NCI-H2196 treated with DMSO at 0.1 percent for 48 hours (cell line): ENCODE data around the gene SPATA12.

Experiments
- DNase-seq: peaks from one replicate; lab custom pipeline; 2025; ENCODE audit not compliant: unreplicated experiment; lab: John Stamatoyannopoulos, UW

The SPATA12 gene, protein sequence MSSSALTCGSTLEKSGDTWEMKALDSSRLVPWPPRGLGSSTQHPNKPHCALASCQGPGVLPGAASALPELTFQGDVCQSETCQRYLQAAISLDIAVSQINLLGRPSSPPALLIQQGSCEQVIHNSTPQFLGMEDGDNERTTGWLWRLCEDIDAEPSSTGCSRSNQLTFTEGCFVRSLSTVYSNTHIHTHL

DNA sequence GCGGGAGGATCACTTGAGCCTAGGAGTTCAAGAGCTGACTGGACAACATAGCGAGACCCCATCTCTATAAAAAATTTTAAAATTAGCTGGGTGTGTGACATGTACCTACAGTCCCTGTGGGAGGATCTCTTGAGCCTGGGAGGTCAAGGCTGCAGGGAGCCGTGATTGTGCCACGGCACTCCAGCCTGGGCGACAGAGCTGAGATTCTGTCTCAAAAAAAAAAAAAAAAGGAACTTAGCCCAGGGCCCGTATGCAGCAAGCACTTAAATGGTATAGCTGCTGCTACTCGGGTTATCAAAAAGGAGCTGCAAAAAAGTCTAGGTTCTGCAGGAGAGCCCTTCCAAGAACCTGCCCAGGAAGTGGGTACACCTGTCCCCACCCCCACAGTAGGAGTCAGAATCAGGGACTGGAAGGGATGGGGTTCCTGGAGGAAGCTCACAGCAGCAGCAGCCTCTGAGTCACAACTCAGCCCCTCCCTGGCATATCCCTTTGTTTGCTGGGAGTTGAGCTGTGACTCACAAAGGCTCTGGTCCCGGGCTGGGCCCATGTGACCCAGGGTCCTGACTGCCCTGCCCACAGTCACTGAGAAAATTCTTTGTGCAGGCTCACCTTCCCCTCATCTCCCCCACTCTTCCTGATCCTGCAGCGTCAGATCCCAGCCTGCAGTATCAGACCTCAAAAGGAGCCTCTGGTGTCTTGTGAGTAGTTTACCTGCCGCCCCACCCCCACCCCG, at the start of gene SPATA12:
Gene SPATA12, plus strand, starts transcription at position 576 of the 733 bp plus-strand sequence. CDS start 13,031 bp downstream, outside the sequence.
- peak; percentile 61 for DNase-seq

- no peak for DNase-seq
Observed at GRCh38 chr3:57011022-57011421, 49.4 kb upstream of the SPATA12 start.

- DNase-seq: no peak
Observed at GRCh38 chr3:57012847-57013246, 47.6 kb upstream of the SPATA12 start.

DNA sequence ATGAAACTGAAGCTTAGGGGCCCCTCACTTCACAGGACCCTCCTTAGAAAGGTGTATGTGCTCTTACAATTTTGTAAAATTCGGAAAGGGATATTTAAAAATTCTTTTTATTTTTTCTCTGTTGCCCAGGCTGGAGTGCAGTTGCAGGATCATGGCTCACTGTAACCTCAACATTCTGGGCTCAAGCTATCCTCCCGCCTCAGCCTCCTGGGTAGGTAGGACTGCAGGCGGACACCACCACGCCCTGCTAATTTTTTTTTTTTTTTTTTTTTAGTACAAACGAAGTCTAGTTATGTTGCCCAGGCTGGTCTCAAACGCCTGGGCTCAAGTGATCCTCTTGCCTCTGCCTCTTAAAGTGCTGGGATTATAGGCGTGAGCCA, 45.1 kb upstream of the SPATA12 start:
- no peak for DNase-seq

- DNase-seq: no peak
Observed at GRCh38 chr3:57015912-57016311, 44.6 kb upstream of the SPATA12 start.

DNA sequence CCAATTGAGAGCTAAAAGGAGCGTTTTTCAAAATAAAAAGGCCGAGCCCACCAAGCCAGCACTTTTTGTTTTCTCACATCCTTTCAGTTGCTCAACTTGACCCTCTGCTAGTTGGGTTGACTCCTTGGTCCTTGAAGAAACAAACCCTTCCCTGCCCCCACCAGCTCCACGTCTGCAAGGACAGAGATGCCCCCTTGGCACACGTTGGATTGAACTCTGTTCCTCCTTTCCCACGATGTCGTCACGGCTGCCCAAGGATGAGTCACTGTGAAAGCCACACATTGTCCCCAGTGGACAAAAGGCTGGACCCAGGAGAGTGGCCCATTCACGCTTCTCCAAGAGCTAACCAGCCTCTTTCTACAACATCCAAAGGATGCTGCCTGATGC, 43.0 kb upstream of the SPATA12 start:
- no peak for DNase-seq

GRCh38 chr3:57018246-57018645, 42.2 kb upstream of the SPATA12 start:
- no peak for DNase-seq

DNA sequence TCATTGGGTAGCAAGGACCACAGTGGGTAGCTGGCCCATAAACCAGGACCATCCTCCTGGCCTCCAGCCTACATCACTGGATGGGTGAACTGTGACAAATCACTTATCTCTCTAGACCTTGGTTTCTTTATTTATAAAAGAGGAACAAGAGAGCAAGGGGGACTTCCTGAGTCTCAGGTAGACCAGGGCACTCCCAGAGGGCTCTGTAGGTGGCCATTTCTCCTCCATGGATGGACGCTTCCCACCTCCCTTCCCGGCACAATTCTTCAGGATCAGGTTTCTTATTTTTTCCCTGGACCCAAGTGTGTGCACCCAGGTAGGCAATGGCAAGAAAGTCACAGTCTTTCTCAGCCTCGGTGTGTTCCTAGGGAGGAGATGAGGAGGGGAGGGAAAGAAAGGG, 41.4 kb upstream of the SPATA12 start:
- DNase-seq: no peak

- DNase-seq: no peak
Observed at GRCh38 chr3:57025237-57025636, 35.2 kb upstream of the SPATA12 start.

DNA sequence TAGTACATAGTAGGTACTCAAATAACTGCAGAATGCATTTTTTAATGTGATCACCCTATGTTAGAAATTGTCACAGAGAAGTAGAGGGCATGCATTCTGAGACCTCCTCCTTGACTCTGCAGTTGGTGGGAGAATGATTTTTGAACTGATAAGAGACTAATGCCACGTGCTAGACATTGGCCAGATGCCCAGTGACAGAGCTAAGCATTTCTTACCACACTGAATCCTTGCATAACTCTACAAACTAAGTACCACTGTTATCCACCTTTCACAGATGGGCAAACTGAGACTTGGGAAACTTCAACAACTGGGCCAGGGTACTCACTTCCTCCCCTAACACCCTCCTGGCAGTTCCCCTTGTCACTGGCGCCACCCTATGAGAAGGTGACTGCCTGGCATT, 33.5 kb upstream of the SPATA12 start:
- no peak for DNase-seq

DNA sequence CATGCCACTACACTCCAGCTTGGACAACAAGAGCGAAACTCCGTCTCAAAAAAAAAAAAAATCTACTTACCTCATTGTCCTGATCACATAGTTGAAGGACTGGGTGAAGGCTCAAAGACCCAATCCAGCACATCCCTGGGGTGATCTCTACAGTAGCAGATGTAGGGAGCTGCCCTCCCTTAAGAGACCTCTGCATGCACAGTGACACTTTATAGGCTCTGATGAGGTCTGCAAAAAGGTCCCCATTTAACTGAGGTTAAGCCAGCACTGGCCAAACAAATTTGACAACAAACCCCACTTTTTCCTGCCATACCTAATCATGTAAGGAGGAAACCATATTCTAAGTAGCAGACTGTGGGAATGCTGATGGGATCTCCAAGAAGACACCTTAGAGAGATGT, 31.1 kb upstream of the SPATA12 start:
- DNase-seq: no peak

GRCh38 chr3:57029924-57030323, 30.5 kb upstream of the SPATA12 start:
- peak; percentile 19 for DNase-seq

GRCh38 chr3:57030721-57031120, 29.7 kb upstream of the SPATA12 start:
- no peak for DNase-seq

DNA sequence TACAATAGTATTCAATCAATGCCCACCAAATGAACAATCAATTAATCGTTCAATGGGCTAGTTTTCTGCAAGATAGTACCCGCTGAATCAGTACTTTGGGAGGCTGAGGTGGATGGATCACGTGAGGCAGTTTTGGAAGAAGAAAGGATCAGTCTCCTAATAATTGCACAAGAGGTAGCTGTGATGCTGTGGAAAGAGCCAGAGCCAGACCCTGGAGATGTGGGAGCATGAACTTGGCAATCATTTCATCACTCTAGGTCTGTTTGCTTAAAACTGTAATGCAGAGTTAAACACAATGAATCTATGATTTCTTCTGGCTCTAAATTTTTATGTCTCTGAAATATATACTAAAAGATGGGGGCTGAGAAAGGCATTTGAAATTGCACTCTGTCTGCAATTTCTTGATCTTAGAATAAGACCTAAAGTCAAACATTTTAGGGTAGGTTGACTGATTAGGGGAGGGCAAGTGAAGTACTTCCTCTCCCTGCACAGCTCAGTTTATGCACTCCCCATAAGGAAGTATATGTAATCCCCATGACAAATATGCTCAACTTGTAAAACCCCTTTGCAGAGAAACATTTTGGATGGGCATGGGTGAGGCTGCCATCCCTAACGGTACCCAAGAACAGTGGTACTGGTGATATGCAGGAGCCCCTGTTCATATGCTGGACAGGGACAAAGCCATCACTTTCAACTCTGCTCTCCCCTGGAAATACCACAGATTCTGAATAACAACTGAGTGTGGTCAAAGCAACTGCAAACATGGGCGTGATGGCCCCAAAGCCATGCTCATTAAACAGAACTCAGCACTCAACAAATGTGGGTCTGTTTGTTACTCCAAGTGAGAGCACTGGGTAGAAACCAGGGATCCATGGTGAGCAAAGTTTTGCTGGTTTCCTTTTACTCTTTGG, 28.6 kb upstream of the SPATA12 start:
- DNase-seq: no peak

DNA sequence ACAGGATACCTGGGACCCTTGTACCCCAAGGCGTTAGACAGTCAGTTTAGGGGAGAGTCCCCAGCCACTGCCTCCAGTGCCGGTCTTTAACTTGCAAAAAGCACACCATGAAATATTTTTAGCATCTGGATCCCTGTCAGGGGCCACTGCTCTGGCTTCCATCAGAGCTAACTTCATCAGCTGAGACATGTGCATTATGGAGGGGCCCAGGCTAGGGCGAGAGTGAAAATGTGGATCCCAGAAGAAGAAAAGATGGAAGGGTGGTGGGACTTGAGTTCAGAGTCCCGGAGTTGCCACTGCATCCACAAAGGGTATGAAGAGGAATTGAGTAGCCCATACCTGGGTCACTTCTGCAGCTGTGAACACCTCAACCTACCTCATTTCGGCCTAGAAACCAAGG, 23.5 kb upstream of the SPATA12 start:
- no peak for DNase-seq

GRCh38 chr3:57038466-57039164, 21.8 kb upstream of the SPATA12 start:
- no peak for DNase-seq

- DNase-seq: no peak
Observed at GRCh38 chr3:57041674-57042073, 18.8 kb upstream of the SPATA12 start.

DNA sequence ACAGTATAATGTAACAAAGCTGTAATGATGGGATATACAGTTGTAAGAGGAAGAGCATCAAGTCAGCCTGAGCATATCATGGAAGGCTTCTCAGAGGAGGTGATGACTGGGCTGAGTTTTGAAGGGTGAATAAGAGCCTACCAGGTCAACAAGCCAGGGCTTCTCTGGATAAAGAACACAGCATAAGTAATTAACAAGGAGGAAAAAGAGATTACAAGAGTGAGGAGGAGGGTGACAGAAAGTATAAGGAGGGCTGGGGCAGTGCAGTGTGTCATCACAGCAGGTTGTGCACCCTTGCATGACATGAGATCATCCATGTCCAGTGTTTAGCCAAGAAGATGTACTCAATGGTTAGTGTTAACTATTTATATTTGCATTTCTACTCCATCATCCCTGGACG, 16.9 kb upstream of the SPATA12 start:
- DNase-seq: no peak

GRCh38 chr3:57046101-57046765, 14.2 kb upstream of the SPATA12 start:
- DNase-seq: no peak

GRCh38 chr3:57048052-57048671, 12.3 kb upstream of the SPATA12 start:
- DNase-seq: peak; percentile 18
